Right atrium auricular region (tissue), 2 donors: Measurements from ENCODE around the gene ORC2. TPM values are rescaled to one million over a fixed set of nuclear protein-coding genes. Genes with fewer than 3 reads are reported as not detected.
A peak's percentile ranks its signal among the peaks of the same experiment; 100 is the strongest.

Source experiments
- DNase-seq: peaks from one replicate; pipeline ENCODE4 v3.0.0-alpha.2; 2019; ENCODE audit warnings: low spot score
- H3K27ac ChIP-seq, 2 donors: fragments of 200-600 bp; sonication (generic); 1 replicate in 1 of 2; 2 replicates in 1 of 2; pipeline ENCODE4 v1.5.1; 2016 to 2019
- H3K27me3 ChIP-seq, 2 donors: fragments of 200-600 bp; sonication (generic); one replicate each; pipeline versions ENCODE4 v1.5.1 to v1.6.0; 2017 to 2019
- H3K36me3 ChIP-seq: fragments of 200-600 bp; sonication (generic); one replicate; pipeline ENCODE4 v1.5.1; 2016
- H3K4me1 ChIP-seq, 2 donors: fragments of 200-600 bp; sonication (generic); one replicate each; pipeline versions ENCODE4 v1.5.1 to v1.6.0; 2017 to 2019
- H3K4me3 ChIP-seq, 2 donors: fragments of 200-600 bp; sonication (generic); 1 replicate in 1 of 2; 2 replicates in 1 of 2; pipeline ENCODE4 v1.5.1; 2017 to 2019; ENCODE audit warnings: mild to moderate bottlenecking in 1 of 2, moderate library complexity in 1 of 2
- H3K9me3 ChIP-seq, 2 donors: fragments of 200-600 bp; sonication (generic); one replicate each; pipeline ENCODE4 v1.5.1; 2019
- total RNA-seq, 2 donors: library from RNA; depleted of rRNA; stranded (reverse); fragments of >200 nt; gene quantifications; one replicate each; pipeline ENCODE4 v1.1.0, GENCODE V29; 2016
- TF ChIP-seq, protein P1 (sequence below), 2 donors: fragments of 200-600 bp; sonication (generic); IDR thresholded peaks; one replicate each; pipeline ENCODE4 v1.5.1; 2019; ENCODE audit warnings: antibody characterized with exemption in 2 of 2

ORC2 gene
- total RNA-seq, 2 donors from 2014 or later = 8.5 to 14.7 TPM

DNA sequence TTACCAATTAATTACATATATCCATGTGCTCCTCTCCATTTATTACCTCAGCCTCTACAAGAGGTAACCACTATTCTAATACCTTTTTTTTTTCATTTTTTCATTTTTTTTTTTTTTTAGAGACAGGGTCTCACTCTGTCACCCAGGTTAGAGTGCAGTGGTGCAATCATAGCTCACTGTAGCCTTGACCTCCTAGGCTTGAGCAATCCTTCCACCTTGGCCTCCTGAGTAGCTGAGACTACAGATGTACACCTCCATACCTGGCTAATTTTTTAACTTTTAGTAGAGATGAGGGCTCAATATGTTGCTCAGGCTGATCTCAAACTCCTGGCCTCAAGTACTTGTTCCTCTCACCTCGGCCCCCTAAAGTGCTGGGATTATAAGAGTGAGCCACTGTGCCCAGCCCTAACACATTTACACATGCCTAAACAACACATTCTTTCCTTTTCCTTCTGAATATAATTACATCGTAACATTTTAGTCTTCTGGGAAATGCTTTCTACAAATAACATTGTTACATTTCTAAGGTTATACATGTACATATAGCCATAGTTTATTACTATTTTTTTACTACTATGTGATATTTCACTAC, 85.1 kb downstream of the ORC2 start:
- no peak overlapping the region for H3K27ac ChIP-seq
- no peaks in the 10 kb centered on the region for H3K9me3 ChIP-seq
- no peak overlapping the region for H3K4me3 ChIP-seq
- no peak for DNase-seq
- peaks cover 30% of the 10 kb centered on the region for H3K36me3 ChIP-seq
- TF ChIP-seq, protein P1, sequence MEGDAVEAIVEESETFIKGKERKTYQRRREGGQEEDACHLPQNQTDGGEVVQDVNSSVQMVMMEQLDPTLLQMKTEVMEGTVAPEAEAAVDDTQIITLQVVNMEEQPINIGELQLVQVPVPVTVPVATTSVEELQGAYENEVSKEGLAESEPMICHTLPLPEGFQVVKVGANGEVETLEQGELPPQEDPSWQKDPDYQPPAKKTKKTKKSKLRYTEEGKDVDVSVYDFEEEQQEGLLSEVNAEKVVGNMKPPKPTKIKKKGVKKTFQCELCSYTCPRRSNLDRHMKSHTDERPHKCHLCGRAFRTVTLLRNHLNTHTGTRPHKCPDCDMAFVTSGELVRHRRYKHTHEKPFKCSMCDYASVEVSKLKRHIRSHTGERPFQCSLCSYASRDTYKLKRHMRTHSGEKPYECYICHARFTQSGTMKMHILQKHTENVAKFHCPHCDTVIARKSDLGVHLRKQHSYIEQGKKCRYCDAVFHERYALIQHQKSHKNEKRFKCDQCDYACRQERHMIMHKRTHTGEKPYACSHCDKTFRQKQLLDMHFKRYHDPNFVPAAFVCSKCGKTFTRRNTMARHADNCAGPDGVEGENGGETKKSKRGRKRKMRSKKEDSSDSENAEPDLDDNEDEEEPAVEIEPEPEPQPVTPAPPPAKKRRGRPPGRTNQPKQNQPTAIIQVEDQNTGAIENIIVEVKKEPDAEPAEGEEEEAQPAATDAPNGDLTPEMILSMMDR (IDR thresholded peaks at IDR 0.05) = no peak
- H3K4me1 ChIP-seq = no peaks in the 10 kb centered on the region
- no peaks in the 10 kb centered on the region for H3K27me3 ChIP-seq

DNA sequence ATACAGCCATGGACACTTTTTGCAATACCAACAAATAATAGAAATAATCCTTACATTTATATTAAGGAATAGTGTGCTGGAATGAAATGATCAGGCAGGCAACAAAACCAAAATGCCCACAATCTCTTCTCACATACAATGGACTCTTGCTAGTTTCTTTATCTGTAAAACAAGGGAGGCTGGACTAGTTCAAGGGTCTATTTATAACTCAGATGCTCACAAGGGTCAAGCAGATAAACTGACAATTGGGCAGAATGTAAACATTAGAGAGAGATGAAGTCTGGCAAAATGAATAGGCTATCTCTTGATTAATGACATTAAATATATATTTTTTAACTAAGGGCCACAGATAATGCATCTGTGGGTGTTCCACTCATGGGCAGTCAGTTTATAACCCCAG, 86.0 kb downstream of the ORC2 start:
- H3K4me1 ChIP-seq = no peaks in the 10 kb centered on the region
- H3K27ac ChIP-seq = peak overlapping the region; percentile 33 to 50
- H3K36me3 ChIP-seq = peaks cover 26% of the 10 kb centered on the region
- DNase-seq = no peak
- TF ChIP-seq, protein P1 (IDR thresholded peaks at IDR 0.05) = no peak
- H3K27me3 ChIP-seq = no peaks in the 10 kb centered on the region
- H3K9me3 ChIP-seq = no peaks in the 10 kb centered on the region
- no peak overlapping the region for H3K4me3 ChIP-seq

DNA sequence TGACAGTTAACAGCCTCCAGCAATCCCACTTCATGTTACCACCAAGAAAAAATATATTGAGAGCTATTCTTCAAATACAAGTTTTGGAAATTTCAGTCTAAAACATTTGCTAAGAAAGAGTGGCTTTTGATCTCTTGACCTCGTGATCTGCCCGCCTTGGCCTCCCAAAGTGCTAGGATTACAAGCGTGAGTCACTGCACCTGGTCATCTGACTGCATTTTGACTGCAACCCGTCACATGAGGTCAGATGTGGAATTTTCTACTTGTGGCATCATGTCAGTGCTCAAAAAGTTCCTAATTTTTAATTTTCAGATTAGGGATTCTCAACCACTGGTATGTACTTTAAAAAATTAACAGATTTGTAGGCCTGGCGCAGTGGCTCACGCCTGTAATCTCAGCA, 89.9 kb downstream of the ORC2 start:
- no peak for DNase-seq
- no peak overlapping the region for H3K27ac ChIP-seq
- no peaks in the 10 kb centered on the region for H3K9me3 ChIP-seq
- peaks cover 9% of the 10 kb centered on the region for H3K36me3 ChIP-seq
- no peaks in the 10 kb centered on the region for H3K4me1 ChIP-seq
- TF ChIP-seq, protein P1 (IDR thresholded peaks at IDR 0.05) = no peak
- no peak overlapping the region for H3K4me3 ChIP-seq
- no peaks in the 10 kb centered on the region for H3K27me3 ChIP-seq

DNA sequence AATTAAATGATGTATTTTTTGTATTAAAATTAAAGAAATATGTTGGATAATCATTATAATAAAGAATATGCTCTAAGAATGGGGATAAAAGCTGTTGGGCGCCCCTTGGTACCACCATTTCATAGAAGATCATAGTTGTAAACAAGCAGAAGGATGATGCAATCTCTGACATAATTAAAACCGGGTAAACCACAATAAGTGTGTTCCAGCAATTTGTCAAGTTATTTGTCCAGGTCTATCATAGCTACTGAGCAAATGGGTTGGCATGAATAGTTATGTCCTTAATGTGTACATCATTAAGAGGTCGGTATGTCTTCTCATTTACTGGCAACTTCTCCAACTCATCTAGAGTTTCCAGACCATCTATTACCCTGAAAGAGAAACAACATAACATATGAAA, 92.3 kb downstream of the ORC2 start:
- H3K36me3 ChIP-seq = peaks cover under 1% of the 10 kb centered on the region

DNA sequence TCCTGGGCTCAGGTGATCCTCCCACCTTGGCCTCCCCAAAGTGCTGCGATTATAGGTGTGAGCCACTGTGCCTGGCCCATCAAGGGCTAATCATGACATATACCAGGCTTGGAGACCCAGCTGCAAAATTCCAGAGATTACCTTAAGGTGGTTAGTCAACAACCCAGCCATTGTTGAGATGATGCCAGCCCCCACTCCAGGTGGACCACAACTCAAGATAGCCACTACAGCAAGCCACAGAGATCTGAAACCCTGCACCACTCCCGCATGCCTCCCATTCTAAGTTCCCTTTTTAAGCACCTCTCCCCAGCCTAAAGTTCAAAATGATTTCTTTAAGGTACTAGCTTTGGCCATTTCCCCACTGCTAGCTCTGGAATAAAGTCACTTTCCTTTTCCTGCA, 94.4 kb downstream of the ORC2 start:
- H3K36me3 ChIP-seq = no peaks in the 10 kb centered on the region
- H3K4me3 ChIP-seq = no peak overlapping the region
- no peaks in the 10 kb centered on the region for H3K9me3 ChIP-seq
- H3K27me3 ChIP-seq = no peaks in the 10 kb centered on the region
- TF ChIP-seq, protein P1 (IDR thresholded peaks at IDR 0.05) = no peak
- no peak for DNase-seq
- H3K27ac ChIP-seq = no peak overlapping the region
- peaks cover 4 to 16% of the 10 kb centered on the region in 2 donors for H3K4me1 ChIP-seq

More for the DNA sequence above, 92.3 kb downstream of the ORC2 start:
- Histone ChIP-seq H3K27ac (no peak overlapping the region), H3K27me3 (no peaks in the 10 kb centered on the region), H3K9me3 (no peaks in the 10 kb centered on the region), H3K4me3 (no peak overlapping the region), H3K4me1 (peaks cover 0 to 10% of the 10 kb centered on the region in 2 donors)
- no peak for DNase-seq
- TF ChIP-seq, protein P1 (IDR thresholded peaks at IDR 0.05) = no peak
